Activated T-cell treated with anti-CD3 and anti-CD28 coated beads, Interleukin-2, amount 50 U/mL, for 24 hours (primary cell): Measurements from ENCODE around the gene RECQL5.
"Not testable (repeated sequence)": the region's sequence is repeated elsewhere in the genome, so short reads cannot be mapped to it uniquely, and the experiment has no call there.

Source experiments
- DNase-seq: peaks from one replicate; pipeline ENCODE4 v3.0.0-alpha.2; 2020
- H3K27ac Mint-ChIP-seq: 2 replicates; pipeline ENCODE4 v1.8.0; 2020; ENCODE audit warnings: mild to moderate bottlenecking, mixed read lengths
- H3K27me3 Mint-ChIP-seq: 2 replicates; pipeline ENCODE4 v1.8.0; 2020; ENCODE audit warnings: mixed read lengths
- H3K36me3 Mint-ChIP-seq: 2 replicates; pipeline ENCODE4 v1.8.0; 2020; ENCODE audit warnings: low read depth, mixed read lengths
- H3K4me1 Mint-ChIP-seq: 2 replicates; pipeline ENCODE4 v1.8.0; 2020; ENCODE audit warnings: low read depth, mixed read lengths
- H3K4me3 Mint-ChIP-seq: 2 replicates; pipeline ENCODE4 v1.8.0; 2020; ENCODE audit warnings: mild to moderate bottlenecking, moderate library complexity, mixed read lengths
- H3K9me3 Mint-ChIP-seq: 2 replicates; pipeline ENCODE4 v1.8.0; 2020; ENCODE audit warnings: mixed read lengths

RECQL5 gene

DNA sequence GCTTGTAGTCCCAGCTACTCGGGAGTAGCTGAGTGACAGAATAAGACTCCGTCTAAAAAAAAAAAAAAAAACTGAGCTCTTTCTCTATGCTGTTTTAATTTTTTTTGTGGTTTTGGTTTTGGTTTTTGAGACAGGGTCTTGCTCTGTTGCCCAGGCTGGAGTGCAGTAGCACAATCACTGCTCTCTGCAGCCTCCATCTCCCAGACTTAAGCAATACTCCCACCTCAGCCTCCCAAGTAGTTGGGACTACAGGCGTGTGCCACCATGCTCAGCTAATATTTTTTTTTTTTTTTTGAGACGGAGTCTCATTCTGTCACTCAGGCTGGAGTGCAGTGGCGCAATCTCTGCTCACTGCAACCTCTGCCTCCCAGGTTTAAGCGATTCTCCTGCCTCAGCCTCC lies 83.8 kb downstream of the RECQL5 start:
- not testable (repeated sequence) for H3K9me3 Mint-ChIP-seq, H3K27me3 Mint-ChIP-seq, H3K36me3 Mint-ChIP-seq, H3K4me3 Mint-ChIP-seq, H3K27ac Mint-ChIP-seq, DNase-seq
- peaks cover 12% of the 10 kb centered on the region for H3K4me1 Mint-ChIP-seq

DNA sequence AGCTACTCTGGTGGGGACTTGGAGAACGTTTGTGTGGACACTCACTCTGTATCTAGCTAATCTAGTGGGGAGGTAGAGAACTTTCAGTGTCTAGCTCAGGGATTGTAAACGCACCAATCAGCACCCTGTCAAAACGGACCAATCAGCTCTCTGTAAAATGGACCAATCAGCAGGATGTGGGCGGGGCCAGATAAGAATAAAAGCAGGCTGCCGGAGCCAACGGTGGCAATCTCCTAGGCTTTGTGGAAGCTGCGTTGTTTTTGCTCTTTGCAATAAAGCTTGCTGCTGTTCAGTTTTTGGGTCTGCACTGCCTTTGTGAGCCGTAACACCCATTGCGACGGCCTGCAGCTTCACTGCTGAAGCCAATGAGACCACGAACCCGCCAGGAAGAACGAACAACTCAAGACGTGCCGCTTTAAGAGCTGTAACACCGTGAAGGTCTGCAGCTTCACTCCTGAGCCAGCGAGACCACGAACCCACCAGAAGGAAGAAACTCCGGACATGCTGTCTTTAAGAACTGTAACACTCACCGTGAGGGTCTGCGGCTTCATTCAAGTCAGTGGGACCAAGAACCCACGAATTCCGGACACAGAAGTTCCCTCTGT lies 85.7 kb downstream of the RECQL5 start:
- Mint-ChIP-seq H3K4me1 (peaks cover 10% of the 10 kb centered on the region), H3K27ac (peak overlapping the region; percentile 50), H3K4me3 (peak overlapping the region; percentile 77)
- H3K27me3 Mint-ChIP-seq, H3K36me3 Mint-ChIP-seq, H3K9me3 Mint-ChIP-seq: not testable (repeated sequence)
- peak; percentile 74 for DNase-seq
